Panc1 (cell line): Measurements from ENCODE around the gene KAZALD1. TPM values are rescaled to one million over a fixed set of nuclear protein-coding genes. Genes with fewer than 3 reads are reported as not detected.

Experiments
- ATAC-seq: fragments of 200-7000 bp; cut with Tn5 transposase; 2 replicates; pipeline ENCODE4 v1.9.1; 2020; ENCODE audit warnings: mild to moderate bottlenecking, moderate library complexity
- BruUV-seq: library from RNA; stranded (reverse); fragments of 400-500 nt; replicated peaks from 2 replicates; lab custom pipeline; 2021; lab: Mats Ljungman, UMichigan
- CTCF ChIA-PET: fragments of 300-600 bp; sonication (Branson Sonifier 250); formaldehyde crosslinking; loops from one replicate; lab custom pipeline; 2022; ENCODE audit warnings: antibody characterized with exemption; lab: Charles Lee
- POLR2A ChIA-PET: fragments of 300-600 bp; sonication (Branson Sonifier 250); formaldehyde crosslinking; loops from one replicate; lab custom pipeline; 2022; ENCODE audit warnings: antibody characterized with exemption; lab: Charles Lee
- DNase-seq: peaks from one replicate; pipeline ENCODE4 v3.0.0-alpha.2; 2010; ENCODE audit warnings: low read depth, low spot score
- H3K27ac ChIP-seq: 2 replicates; pipeline ENCODE4 v1.5.1; 2011; ENCODE audit warnings: mild to moderate bottlenecking, low read length, inconsistent platforms
- H3K27me3 ChIP-seq: fragments of 200-500 bp; sonication (Bioruptor generic); 2 replicates; pipeline ENCODE4 v1.6.0; 2014; ENCODE audit warnings: low read length, inconsistent platforms; ENCODE audit not compliant: control insufficient read depth, insufficient read depth
- H3K36me3 ChIP-seq: fragments of 200-500 bp; sonication (Bioruptor generic); 2 replicates; pipeline ENCODE4 v1.5.1; 2014; ENCODE audit warnings: inconsistent platforms, mild to moderate bottlenecking, low read length, moderate library complexity; ENCODE audit not compliant: control insufficient read depth, insufficient read depth
- H3K4me1 ChIP-seq: 2 replicates; pipeline ENCODE4 v1.5.1; 2011; ENCODE audit warnings: inconsistent platforms, mild to moderate bottlenecking, low read length, moderate library complexity; ENCODE audit not compliant: control insufficient read depth, insufficient read depth
- H3K4me3 ChIP-seq, 2 experiments: 2 replicates each; pipeline ENCODE4 v1.5.1; 2011 to 2012; ENCODE audit warnings: low read depth in 2 of 2, low read length in 2 of 2, mild to moderate bottlenecking in 2 of 2, inconsistent platforms in 1 of 2, moderate library complexity in 1 of 2
- H3K9me3 ChIP-seq: fragments of 200-500 bp; sonication (Bioruptor generic); 2 replicates; pipeline ENCODE4 v1.5.1; 2014; ENCODE audit warnings: low read depth, mild to moderate bottlenecking, inconsistent platforms, low read length, moderate library complexity; ENCODE audit not compliant: control insufficient read depth, insufficient read depth
- CTCF ChIP-seq: fragments of 450-650 bp; IDR thresholded peaks from 2 replicates; pipeline ENCODE4 v1.5.1; 2017; ENCODE audit warnings: mild to moderate bottlenecking
- POLR2AphosphoS5 ChIP-seq: IDR thresholded peaks from 2 replicates; pipeline ENCODE4 v1.6.1; 2012; ENCODE audit warnings: mild to moderate bottlenecking, low read depth, low read length, moderate library complexity
- REST ChIP-seq, 2 experiments: IDR thresholded peaks; 2 replicates each; pipeline ENCODE4 v1.6.1; 2011 to 2012; ENCODE audit warnings: low read depth in 2 of 2, control low read depth in 1 of 2, low read length in 1 of 2, mild to moderate bottlenecking in 1 of 2, moderate library complexity in 1 of 2; ENCODE audit not compliant: insufficient read depth in 1 of 2
- SIN3A ChIP-seq: IDR thresholded peaks from 2 replicates; pipeline ENCODE4 v1.6.1; 2012; ENCODE audit warnings: low read depth, mild to moderate bottlenecking, low read length, moderate library complexity, borderline replicate concordance; ENCODE audit not compliant: insufficient read depth
- TCF7L2 ChIP-seq: IDR thresholded peaks from 2 replicates; pipeline ENCODE4 v1.6.1; 2011; ENCODE audit warnings: mild to moderate bottlenecking, low read depth, low read length, inconsistent platforms
- in situ Hi-C: cut with HindIII; loops from 2 replicates; pipeline ENCODE4 v1.10.0; 2016; ENCODE audit warnings: low sequenced_read_pairs, low pct_unique_long_range_greater_than_20kb
- intact Hi-C: fragments of 100-400 bp; cut with micrococcal nuclease; formaldehyde crosslinking; loops from one replicate; pipeline ENCODE4 v1.10.0; 2022; ENCODE audit not compliant: unreplicated experiment
- total RNA-seq: library from RNA; stranded (reverse); gene quantifications from one replicate; pipeline ENCODE4 v1.2.1, GENCODE V29; 2021; ENCODE audit not compliant: unreplicated experiment

Gene KAZALD1
- total RNA-seq, 1 experiment from 2014 or later, result 21.2 TPM

- Histone ChIP-seq H3K4me1 (peaks cover 18% of the 10 kb centered on the region), H3K36me3 (no peaks in the 10 kb centered on the region), H3K27ac (no peak overlapping the region), H3K4me3 (no peak overlapping the region), H3K27me3 (no peaks in the 10 kb centered on the region), H3K9me3 (no peaks in the 10 kb centered on the region)
- peak; percentile 64 for ATAC-seq
- no TSS peak for BruUV-seq
- TF ChIP-seq REST (IDR thresholded peaks at IDR 0.05; ENCODE audit: insufficient read depth in 1 of 2, low read depth in 2 of 2, low read length in 1 of 2) (no peak), TCF7L2 (no peak), CTCF (peak; percentile 98), POLR2AphosphoS5 (no peak), SIN3A (no peak)
- DNase-seq, result no peak
- ChIA-PET CTCF (interaction anchor here (0.6 to 2.4 kb wide), 18 partner anchors 8 to 136 kb away, joined by 3 to 11 read pairs (median 4); partner anchors contain the start of genes LZTS2, PDZD7 and SFXN3), POLR2A (interaction anchor here (0.6 to 1.0 kb wide), 2 partner anchors 16 to 17 kb away, joined by 3 to 6 read pairs; partner anchors contain the start of genes PDZD7 and SFXN3)
- intact Hi-C loops (loop anchor here (1.0 kb wide), 1 partner anchor 20 kb away; no protein-coding TSS in a partner anchor), in situ Hi-C loops (no loop called here)
These were observed 47.4 kb upstream of the KAZALD1 start for GRCh38 chr10:101014230-101014884.

- in situ Hi-C loops, result no loop called here
- POLR2A ChIA-PET, result interaction anchor here (0.6 to 1.0 kb wide), 2 partner anchors 10 to 17 kb away, joined by 3 to 5 read pairs; no protein-coding TSS in a partner anchor
- no peak for DNase-seq
These were observed 46.7 kb upstream of the KAZALD1 start for GRCh38 chr10:101014966-101015581.

More at GRCh38 chr10:101014966-101015581, 46.7 kb upstream of the KAZALD1 start:
- no peaks in the 10 kb centered on the region for H3K36me3 ChIP-seq
- BruUV-seq, result no TSS peak
- CTCF ChIA-PET, result interaction anchor here (0.6 to 2.4 kb wide), 15 partner anchors 12 to 136 kb away, joined by 3 to 11 read pairs (median 4); partner anchors contain the start of genes LZTS2, PDZD7 and SFXN3
- peaks cover 18% of the 10 kb centered on the region for H3K4me1 ChIP-seq
- H3K9me3 ChIP-seq, result no peaks in the 10 kb centered on the region
- intact Hi-C loops, result loop anchor here (1.0 kb wide), 1 partner anchor 21 kb away; no protein-coding TSS in a partner anchor
- no peak overlapping the region for H3K27ac ChIP-seq
- H3K4me3 ChIP-seq, result no peak overlapping the region
- ATAC-seq, result no peak
- no peak for TF ChIP-seq REST (IDR thresholded peaks at IDR 0.05; ENCODE audit: insufficient read depth in 1 of 2, low read depth in 2 of 2, low read length in 1 of 2)
- TF ChIP-seq POLR2AphosphoS5, result no peak
- no peak for TF ChIP-seq SIN3A
- no peak for TF ChIP-seq CTCF
- no peak for TF ChIP-seq TCF7L2
- H3K27me3 ChIP-seq, result no peaks in the 10 kb centered on the region
